Measurements from ENCODE around the gene NEAT1.
A peak's percentile ranks its signal among the peaks of the same experiment; 100 is the strongest.

The NEAT1 gene

DNA sequence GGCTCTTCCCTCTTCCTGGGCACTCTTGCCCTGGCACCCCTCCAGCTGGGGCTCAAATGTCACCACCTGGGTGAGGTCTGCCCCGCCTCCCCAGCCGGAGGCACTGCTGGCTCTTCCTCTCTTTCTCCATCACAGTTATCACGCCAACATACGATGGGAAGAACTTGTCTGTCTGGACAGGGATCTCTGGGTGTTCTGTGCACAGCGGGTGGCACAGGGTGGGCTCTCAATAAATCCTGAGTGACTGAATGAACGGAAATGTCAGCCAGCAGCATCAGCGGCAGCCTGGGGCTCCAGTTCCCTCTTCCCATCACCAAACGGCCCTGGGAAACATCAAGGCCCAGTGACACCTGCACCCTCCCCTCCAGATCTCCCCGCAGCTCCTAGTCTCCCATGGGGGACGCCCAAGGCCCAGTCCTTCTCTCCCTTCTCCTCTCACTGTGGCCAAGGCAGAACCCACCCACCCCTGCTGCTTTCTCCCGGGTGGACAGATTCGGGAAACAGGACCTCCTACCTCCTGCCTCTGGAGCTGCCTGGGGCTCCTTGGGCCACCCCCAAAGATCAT, 39.7 kb upstream of the NEAT1 start:
- no peak for TF ChIP-seq CTCF (IDR thresholded peaks at IDR 0.05; ENCODE audit: low read depth, low read length)
- DNase-seq (ENCODE audit: extremely low read depth, low read depth) = no peak

DNA sequence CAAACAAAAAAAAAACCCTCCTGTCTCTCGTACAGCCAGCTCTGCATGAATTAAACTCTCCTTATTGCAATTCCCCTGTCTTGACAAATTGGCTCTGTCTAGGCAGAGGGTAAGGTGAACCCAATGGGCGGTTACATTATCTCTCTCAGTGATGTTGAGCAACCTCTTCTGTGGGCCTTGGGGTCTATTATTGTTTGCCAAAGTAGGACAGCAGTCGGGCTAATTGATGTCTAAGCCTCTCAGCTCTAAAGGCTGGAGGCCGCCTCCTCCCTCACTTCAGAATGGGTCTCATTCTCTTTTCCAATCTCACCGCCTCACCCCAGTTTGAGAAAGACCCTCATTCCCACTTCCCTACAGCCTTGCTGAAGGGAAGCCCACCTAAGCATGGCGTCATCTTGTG, 38.8 kb upstream of the NEAT1 start:
- DNase-seq (ENCODE audit: extremely low read depth, low read depth) = no peak
- TF ChIP-seq CTCF (IDR thresholded peaks at IDR 0.05; ENCODE audit: low read depth, low read length) = no peak

- no peak for TF ChIP-seq CTCF (IDR thresholded peaks at IDR 0.05; ENCODE audit: low read depth, low read length)
- DNase-seq (ENCODE audit: extremely low read depth, low read depth) = no peak
Measured at GRCh38 chr11:65384301-65384889, 38.2 kb upstream of the NEAT1 start.

- DNase-seq (ENCODE audit: extremely low read depth, low read depth) = peak; percentile 56
- no peak for TF ChIP-seq CTCF (IDR thresholded peaks at IDR 0.05; ENCODE audit: low read depth, low read length)
Measured at GRCh38 chr11:65386307-65387140, 36.1 kb upstream of the NEAT1 start, which contains the start of gene FRMD8. Gene FRMD8 (plus strand): TSS chr11:65386637. CDS start chr11:65387037, 400 bp downstream.

- no peak for DNase-seq (ENCODE audit: extremely low read depth, low read depth)
- no peak for TF ChIP-seq CTCF (IDR thresholded peaks at IDR 0.05; ENCODE audit: low read depth, low read length)
Measured at GRCh38 chr11:65388731-65389130, 33.9 kb upstream of the NEAT1 start.

DNA sequence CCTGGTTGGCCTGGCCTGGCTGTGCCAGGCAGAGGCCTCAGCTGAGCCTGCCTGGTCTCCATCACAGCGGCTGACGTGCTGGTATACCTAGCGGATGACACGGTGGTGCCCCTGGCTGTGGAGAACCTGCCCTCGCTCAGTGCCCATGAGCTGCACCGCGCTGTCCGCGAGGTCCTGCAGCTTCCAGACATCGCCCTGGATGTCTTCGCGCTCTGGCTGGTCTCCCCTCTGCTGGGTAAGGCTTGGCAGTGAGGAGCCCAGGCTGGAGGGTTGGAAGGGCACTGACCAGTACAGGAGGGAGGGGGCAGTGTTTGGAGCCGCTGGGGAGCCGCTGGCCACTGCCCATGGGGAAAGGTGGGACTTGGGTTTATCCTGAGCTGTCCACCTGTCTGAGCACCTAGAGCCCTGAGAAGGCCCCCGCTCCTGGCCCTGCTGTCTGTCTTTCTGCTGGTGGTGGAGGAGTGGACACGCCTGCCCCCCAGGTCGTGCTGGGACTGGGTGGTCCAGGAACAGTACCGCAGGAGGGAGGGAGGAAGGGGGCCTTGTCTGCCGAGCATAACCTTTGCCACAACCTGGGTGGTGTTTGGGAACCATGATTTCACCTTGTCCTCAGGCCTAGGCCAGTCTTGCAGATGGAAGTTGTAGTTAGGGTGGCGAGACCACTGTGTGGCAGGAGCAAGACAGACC, 33.2 kb upstream of the NEAT1 start:
- no peak for DNase-seq (ENCODE audit: extremely low read depth, low read depth)
- no peak for TF ChIP-seq CTCF (IDR thresholded peaks at IDR 0.05; ENCODE audit: low read depth, low read length)

Measured in AG09319 (cell line).